Ramos (cell line): ENCODE measurements around the gene TCF7L2.

ENCODE experiments used
- in situ Hi-C: fragments of 300-500 bp; cut with MboI; formaldehyde crosslinking; loops from one replicate; pipeline ENCODE4 v1.14.3; 2022; ENCODE audit warnings: low sequenced_read_pairs; ENCODE audit not compliant: unreplicated experiment

TCF7L2 gene

GRCh38 chr10:113133497-113134115 lies 183.6 kb downstream of the TCF7L2 start:
- in situ Hi-C loops = no loop called here

- in situ Hi-C loops = no loop called here
Observed at GRCh38 chr10:113135025-113135424, 185.0 kb downstream of the TCF7L2 start.

- in situ Hi-C loops = no loop called here
Observed at GRCh38 chr10:113137941-113138685, 188.1 kb downstream of the TCF7L2 start.

- in situ Hi-C loops = no loop called here
Observed at GRCh38 chr10:113138937-113139585, 189.0 kb downstream of the TCF7L2 start.

GRCh38 chr10:113139699-113140098 lies 189.7 kb downstream of the TCF7L2 start:
- in situ Hi-C loops = no loop called here

GRCh38 chr10:113140143-113141011 lies 190.3 kb downstream of the TCF7L2 start:
- in situ Hi-C loops = no loop called here

- in situ Hi-C loops = no loop called here
Observed at GRCh38 chr10:113142601-113143362, 192.7 kb downstream of the TCF7L2 start.

GRCh38 chr10:113144576-113144975 lies 194.5 kb downstream of the TCF7L2 start:
- in situ Hi-C loops = no loop called here

GRCh38 chr10:113148071-113148825 lies 198.2 kb downstream of the TCF7L2 start:
- in situ Hi-C loops = no loop called here

GRCh38 chr10:113148901-113149300 lies 198.9 kb downstream of the TCF7L2 start:
- in situ Hi-C loops = no loop called here

GRCh38 chr10:113149626-113150025 lies 199.6 kb downstream of the TCF7L2 start:
- in situ Hi-C loops = no loop called here

- in situ Hi-C loops = no loop called here
Observed at GRCh38 chr10:113151190-113151666, 201.2 kb downstream of the TCF7L2 start.

GRCh38 chr10:113153493-113154102 lies 203.6 kb downstream of the TCF7L2 start:
- in situ Hi-C loops = no loop called here

GRCh38 chr10:113157441-113157840 lies 207.4 kb downstream of the TCF7L2 start:
- in situ Hi-C loops = no loop called here

- in situ Hi-C loops = no loop called here
Observed at GRCh38 chr10:113158183-113158582, 208.1 kb downstream of the TCF7L2 start.

- in situ Hi-C loops = no loop called here
Observed at GRCh38 chr10:113159563-113159962, 209.5 kb downstream of the TCF7L2 start.

GRCh38 chr10:113160641-113161040 lies 210.6 kb downstream of the TCF7L2 start:
- in situ Hi-C loops = no loop called here

- in situ Hi-C loops = no loop called here
Observed at GRCh38 chr10:113161066-113161465, 211.0 kb downstream of the TCF7L2 start.
